ENCODE results near the gene C8A.

DNA sequence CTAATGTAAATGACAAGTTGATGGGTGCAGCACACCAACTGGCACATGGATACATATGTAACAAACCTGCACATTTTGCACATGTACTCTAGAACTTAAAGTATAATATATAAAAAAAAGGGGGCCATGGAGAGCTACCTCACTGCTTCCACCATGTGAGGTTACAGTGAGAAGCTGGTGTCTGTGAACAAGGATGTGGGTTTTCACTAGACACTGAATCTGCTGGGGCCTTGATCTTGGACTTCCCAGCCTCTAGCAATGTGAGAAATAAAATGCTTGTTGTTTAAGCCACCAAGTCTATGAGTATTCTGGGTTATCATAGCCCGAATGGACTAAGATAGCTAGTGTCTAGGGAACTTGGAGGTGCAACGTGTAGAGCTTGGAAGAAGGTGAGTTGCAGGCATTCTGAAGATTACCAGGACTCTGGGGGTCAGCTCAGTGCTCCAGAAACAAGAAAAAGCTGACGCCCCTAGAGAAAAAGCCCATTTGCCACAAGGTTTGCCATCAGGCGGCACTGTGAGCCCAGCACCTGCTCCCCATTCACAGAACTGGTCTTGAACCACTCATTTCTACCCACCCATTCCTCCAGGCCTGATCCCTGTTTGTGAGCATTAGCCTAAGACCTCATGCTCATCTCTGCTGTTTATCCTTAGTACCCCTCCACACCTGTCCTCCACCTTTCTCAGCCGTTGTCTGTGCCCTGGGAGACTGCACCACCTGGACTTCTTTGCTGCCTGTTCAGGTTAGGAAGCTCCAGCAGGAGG, 20.3 kb upstream of the C8A start:
- TF ChIP-seq POLR2A (IDR thresholded peaks at IDR 0.05; ENCODE audit: low read length), result no peak
- no peak for TF ChIP-seq GATA1 (IDR thresholded peaks at IDR 0.05; ENCODE audit: low read depth, low read length)

All from erythroblast (primary cell).